CD4-positive, alpha-beta T cell (primary cell): ENCODE results near the gene MINDY1. TPM values are rescaled to one million over a fixed set of nuclear protein-coding genes. Genes with fewer than 3 reads are reported as not detected.

Source experiments
- ATAC-seq: fragments of 200-7000 bp; cut with Tn5 transposase; one replicate; pipeline ENCODE4 v1.10.0; 2022; ENCODE audit warnings: mild to moderate bottlenecking; ENCODE audit not compliant: poor library complexity
- CTCF ChIA-PET: fragments of 350-600 bp; sonication (Branson Sonifier 250); formaldehyde crosslinking; loops from one replicate; lab custom pipeline; 2021; ENCODE audit warnings: antibody characterized with exemption, inconsistent platforms; lab: Charles Lee
- POLR2A ChIA-PET: fragments of 350-600 bp; sonication (Branson Sonifier 250); formaldehyde crosslinking; loops from one replicate; lab custom pipeline; 2021; ENCODE audit warnings: antibody characterized with exemption, inconsistent platforms; lab: Charles Lee
- DNase-seq, 14 experiments: peaks; one replicate each; pipeline ENCODE4 v3.0.0-alpha.2; 2013 to 2020; ENCODE audit warnings: mixed read lengths in 2 of 14
- H3K27ac ChIP-seq, 2 donors: one replicate each; pipeline versions ENCODE4 v1.5.1 to v1.7.0; 2013; ENCODE audit warnings: low read length in 2 of 2, low read depth in 1 of 2, mild to moderate bottlenecking in 1 of 2
- H3K27me3 ChIP-seq, 2 experiments: 1 replicate in 1 of 2; 2 replicates in 1 of 2; pipeline versions ENCODE4 v1.6.1 to v1.7.0; 2013; ENCODE audit warnings: low read length in 2 of 2, control low read depth in 1 of 2, mild to moderate bottlenecking in 1 of 2, moderate library complexity in 1 of 2; ENCODE audit not compliant: insufficient read depth in 2 of 2, control insufficient read depth in 1 of 2
- H3K36me3 ChIP-seq: one replicate; pipeline ENCODE4 v1.6.1; 2013; ENCODE audit warnings: low read length, control low read depth; ENCODE audit not compliant: insufficient read depth
- H3K4me1 ChIP-seq: one replicate; pipeline ENCODE4 v1.6.1; 2013; ENCODE audit warnings: low read length, control low read depth; ENCODE audit not compliant: insufficient read depth
- H3K4me3 ChIP-seq: one replicate; pipeline ENCODE4 v1.5.1; 2013; ENCODE audit warnings: mild to moderate bottlenecking, low read length, moderate library complexity
- H3K9me3 ChIP-seq, 2 experiments: 1 replicate in 1 of 2; 2 replicates in 1 of 2; pipeline versions ENCODE4 v1.6.1 to v1.7.0; 2013; ENCODE audit warnings: low read length in 2 of 2, mild to moderate bottlenecking in 2 of 2, control low read depth in 1 of 2, moderate library complexity in 1 of 2; ENCODE audit not compliant: control insufficient read depth in 1 of 2, insufficient read depth in 1 of 2
- H3K27ac Mint-ChIP-seq: one replicate; pipeline ENCODE4 v1.8.0; 2020; ENCODE audit warnings: mixed read lengths
- H3K27me3 Mint-ChIP-seq: one replicate; pipeline ENCODE4 v1.8.0; 2021; ENCODE audit warnings: mixed read lengths
- H3K36me3 Mint-ChIP-seq: one replicate; pipeline ENCODE4 v1.8.0; 2021; ENCODE audit warnings: low read depth, mixed read lengths
- H3K4me1 Mint-ChIP-seq: one replicate; pipeline ENCODE4 v1.8.0; 2021; ENCODE audit warnings: low read depth, mixed read lengths
- H3K4me3 Mint-ChIP-seq: one replicate; pipeline ENCODE4 v1.8.0; 2020; ENCODE audit warnings: mild to moderate bottlenecking, mixed read lengths
- H3K9me3 Mint-ChIP-seq: one replicate; pipeline ENCODE4 v1.8.0; 2020; ENCODE audit warnings: mixed read lengths
- intact Hi-C, 2 experiments: fragments of 100-400 bp; cut with DNase I in 1 of 2; cut with micrococcal nuclease in 1 of 2; formaldehyde crosslinking; loops; one replicate each; pipeline versions ENCODE4 v1.15.1 to v1.9.0; 2023 to 2025; cut with DNase I, micrococcal nuclease
- total RNA-seq, 174 experiments: library from RNA in 2 of 174; stranded (reverse) in 2 of 174; gene quantifications; one replicate each; pipeline ENCODE4 v1.2.3 and lab custom pipeline; 2021 to 2026
- TF ChIP-seq, protein P1 (sequence below): fragments of 200-600 bp; IDR thresholded peaks from one replicate; pipeline ENCODE4 v1.8.0; 2022; ENCODE audit warnings: antibody characterized with exemption, mild to moderate bottlenecking

The MINDY1 gene
- total RNA-seq, 2 experiments from 2014 or later, result 7.8 to 9.2 TPM

DNA sequence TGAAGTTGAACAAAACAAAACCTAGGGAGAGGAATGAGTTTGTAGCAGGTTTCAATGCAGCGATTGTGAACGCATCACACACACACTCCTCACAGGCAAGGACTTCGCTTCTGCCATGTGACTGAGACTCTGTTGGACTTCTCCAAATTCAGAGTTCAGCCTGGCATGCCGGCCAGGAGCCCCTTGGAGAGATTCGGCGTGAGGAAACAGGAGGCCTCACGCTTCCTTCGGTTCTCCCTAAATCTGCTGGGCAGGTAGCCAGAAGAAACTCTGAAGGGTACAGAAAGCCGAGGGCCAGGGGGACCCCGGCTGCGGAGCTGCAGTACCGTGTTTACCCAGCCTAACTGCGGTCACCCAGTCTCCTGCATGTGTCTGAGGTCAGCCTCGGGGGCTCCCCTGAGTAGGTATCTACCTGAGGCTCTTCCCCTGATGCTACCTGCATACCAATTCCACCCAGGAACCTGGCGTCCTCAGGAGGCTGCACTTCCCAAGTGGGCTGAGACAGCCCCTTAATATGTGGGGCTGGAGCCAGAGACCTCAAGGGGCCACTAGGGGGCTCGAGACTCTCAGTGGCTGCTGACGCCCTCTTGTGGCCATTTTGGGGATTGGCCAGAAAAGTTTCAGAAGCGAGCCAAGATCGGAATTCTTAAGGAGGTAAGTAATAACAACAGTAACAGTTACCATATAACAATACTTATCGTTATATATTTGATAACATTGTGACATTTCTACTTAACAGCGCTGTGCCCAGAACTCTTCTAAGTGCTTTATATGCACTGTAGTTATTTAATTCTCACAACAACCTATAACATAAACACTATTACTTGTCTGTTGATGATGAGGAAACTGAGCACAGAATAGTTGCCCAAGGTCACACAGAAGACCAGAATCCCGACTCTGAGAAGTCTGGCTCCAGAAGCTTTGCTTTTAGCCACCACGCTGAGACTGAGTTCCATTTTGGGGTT is 27.3 kb downstream of the MINDY1 start:
- H3K27me3 ChIP-seq, result no peaks in the 10 kb centered on the region
- CTCF ChIA-PET, result interaction anchor here (0.6 to 2.2 kb wide), 9 partner anchors 9 to 214 kb away, joined by 3 to 15 read pairs (median 4); partner anchors contain the start of genes CTSS and MINDY1
- H3K4me3 ChIP-seq, result peak overlapping the region; percentile 41
- DNase-seq, result peak; percentile 81 to 94 (median 88)
- POLR2A ChIA-PET, result interaction anchor here (1.2 kb wide), 2 partner anchors 10 to 17 kb away, joined by 3 read pairs; no protein-coding TSS in a partner anchor
- TF ChIP-seq, protein P1, sequence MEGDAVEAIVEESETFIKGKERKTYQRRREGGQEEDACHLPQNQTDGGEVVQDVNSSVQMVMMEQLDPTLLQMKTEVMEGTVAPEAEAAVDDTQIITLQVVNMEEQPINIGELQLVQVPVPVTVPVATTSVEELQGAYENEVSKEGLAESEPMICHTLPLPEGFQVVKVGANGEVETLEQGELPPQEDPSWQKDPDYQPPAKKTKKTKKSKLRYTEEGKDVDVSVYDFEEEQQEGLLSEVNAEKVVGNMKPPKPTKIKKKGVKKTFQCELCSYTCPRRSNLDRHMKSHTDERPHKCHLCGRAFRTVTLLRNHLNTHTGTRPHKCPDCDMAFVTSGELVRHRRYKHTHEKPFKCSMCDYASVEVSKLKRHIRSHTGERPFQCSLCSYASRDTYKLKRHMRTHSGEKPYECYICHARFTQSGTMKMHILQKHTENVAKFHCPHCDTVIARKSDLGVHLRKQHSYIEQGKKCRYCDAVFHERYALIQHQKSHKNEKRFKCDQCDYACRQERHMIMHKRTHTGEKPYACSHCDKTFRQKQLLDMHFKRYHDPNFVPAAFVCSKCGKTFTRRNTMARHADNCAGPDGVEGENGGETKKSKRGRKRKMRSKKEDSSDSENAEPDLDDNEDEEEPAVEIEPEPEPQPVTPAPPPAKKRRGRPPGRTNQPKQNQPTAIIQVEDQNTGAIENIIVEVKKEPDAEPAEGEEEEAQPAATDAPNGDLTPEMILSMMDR, result peak; percentile 100
- H3K9me3 ChIP-seq, result no peaks in the 10 kb centered on the region
- no peaks in the 10 kb centered on the region for H3K27me3 Mint-ChIP-seq
- H3K4me3 Mint-ChIP-seq, result peak overlapping the region; percentile 75
- H3K36me3 Mint-ChIP-seq, result no peaks in the 10 kb centered on the region
- peak overlapping the region; percentile 59 for H3K27ac Mint-ChIP-seq
- H3K36me3 ChIP-seq, result no peaks in the 10 kb centered on the region
- no peaks in the 10 kb centered on the region for H3K9me3 Mint-ChIP-seq
- peaks cover 40% of the 10 kb centered on the region for H3K4me1 Mint-ChIP-seq
- peaks cover 45% of the 10 kb centered on the region for H3K4me1 ChIP-seq
- peak; percentile 55 for ATAC-seq
- H3K27ac ChIP-seq, result no peak overlapping the region
- intact Hi-C loops, result loop anchor here (1.0 to 10.0 kb wide), 5 partner anchors 21 to 725 kb away; partner anchors contain the start of genes TNFAIP8L2 (in 2 of the 2), CA14 (in 1 of the 2) and PRUNE1 (in 1 of the 2)

DNA sequence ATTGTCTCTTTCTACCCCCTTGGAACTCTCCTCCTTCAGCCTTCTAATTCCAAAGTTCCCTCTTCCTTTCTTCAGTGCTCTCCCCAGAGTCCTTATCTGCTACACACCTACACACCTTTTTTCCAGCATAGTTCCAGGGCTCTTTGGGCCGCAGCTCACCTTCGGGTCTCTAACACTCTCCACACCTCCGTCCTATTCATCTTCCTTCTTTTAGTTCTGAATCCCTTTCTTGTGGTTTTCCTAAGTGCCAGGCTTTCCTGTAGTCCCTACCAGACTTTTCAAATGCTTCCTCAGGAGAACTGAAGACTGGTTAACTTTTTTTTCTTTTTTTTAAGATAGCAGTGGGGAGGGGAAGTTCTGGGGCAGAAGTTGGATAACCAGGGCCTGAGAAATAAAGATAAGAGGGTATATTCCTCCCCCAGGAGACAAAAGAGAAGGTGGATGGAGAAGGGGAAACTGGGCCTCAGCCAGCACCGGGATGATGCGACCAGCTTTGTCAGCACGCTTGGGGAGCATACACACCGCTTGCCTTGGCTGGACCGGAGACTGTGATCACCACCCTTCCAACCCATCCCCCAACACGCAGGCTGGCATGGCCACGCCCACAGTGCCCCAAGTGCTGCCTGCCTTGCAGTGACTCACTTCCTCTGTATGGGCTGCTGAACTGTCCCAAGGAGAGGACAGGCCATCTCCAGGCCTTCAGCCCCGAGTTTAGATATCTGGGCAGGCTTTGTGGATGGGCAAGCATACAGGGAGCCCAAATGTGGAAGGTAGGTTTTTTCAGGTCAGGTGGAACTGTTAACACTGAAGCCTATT is 29.6 kb downstream of the MINDY1 start:
- Mint-ChIP-seq H3K4me3 (peak overlapping the region; percentile 91), H3K4me1 (peaks cover 57% of the 10 kb centered on the region), H3K27me3 (no peaks in the 10 kb centered on the region), H3K9me3 (no peaks in the 10 kb centered on the region), H3K27ac (peak overlapping the region; percentile 83), H3K36me3 (peaks cover 9% of the 10 kb centered on the region)
- intact Hi-C loops, result loop anchor here (10.0 kb wide), 2 partner anchors 512 to 722 kb away; partner anchors contain the start of gene CA14 (in 1 of the 2)
- Histone ChIP-seq H3K27ac (peak overlapping the region in 1 of 2 donors; percentile 55), H3K4me3 (peak overlapping the region; percentile 14), H3K36me3 (no peaks in the 10 kb centered on the region), H3K27me3 (no peaks in the 10 kb centered on the region), H3K9me3 (no peaks in the 10 kb centered on the region), H3K4me1 (peaks cover 64% of the 10 kb centered on the region)
- DNase-seq, result peak; percentile 41 to 89 (median 70)
- ATAC-seq, result peak; percentile 18
- ChIA-PET POLR2A (interaction anchor here (0.7 to 1.5 kb wide), 3 partner anchors 14 to 416 kb away, joined by 3 read pairs; partner anchors contain the start of gene MINDY1), CTCF (interaction anchor here (0.5 kb wide), 1 partner anchor 389 kb away, joined by 3 read pairs; no protein-coding TSS in a partner anchor)
- TF ChIP-seq, protein P1, result no peak

DNA sequence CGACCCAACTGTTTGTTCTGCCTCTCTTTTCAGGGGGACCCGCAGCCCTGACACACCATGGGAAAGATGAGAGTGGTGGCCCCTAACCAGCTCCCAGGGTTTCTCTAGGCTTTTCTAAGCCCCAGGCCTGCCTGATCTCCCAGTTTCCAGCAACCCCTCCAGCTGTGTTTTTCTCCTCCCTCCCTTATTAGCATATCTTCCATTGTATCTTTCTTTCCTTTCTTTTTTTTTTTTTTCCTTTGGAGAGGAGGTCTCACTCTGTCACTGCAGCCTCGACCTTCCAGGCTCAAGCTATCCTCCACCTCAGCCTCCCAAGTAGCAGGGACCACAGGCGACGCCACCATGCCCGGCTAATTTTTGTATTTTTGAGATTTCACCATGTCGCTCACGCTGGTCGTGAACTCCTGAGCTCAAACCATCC is 30.3 kb downstream of the MINDY1 start:
- H3K27ac ChIP-seq, result no peak overlapping the region
- H3K4me3 ChIP-seq, result no peak overlapping the region
- ChIA-PET CTCF (no interaction called here), POLR2A (interaction anchor here (0.7 to 2.3 kb wide), 5 partner anchors 13 to 1089 kb away, joined by 3 to 5 read pairs (median 3); partner anchors contain the start of genes ENSA and MINDY1)
- ATAC-seq (no peak), DNase-seq (no peak)
- no peaks in the 10 kb centered on the region for H3K27me3 ChIP-seq
- no peaks in the 10 kb centered on the region for H3K9me3 Mint-ChIP-seq
- H3K9me3 ChIP-seq, result no peaks in the 10 kb centered on the region
- peak overlapping the region; percentile 91 for H3K4me3 Mint-ChIP-seq
- intact Hi-C loops, result loop anchor here (10.0 kb wide), 2 partner anchors 512 to 722 kb away; partner anchors contain the start of gene CA14 (in 1 of the 2)
- peaks cover 64% of the 10 kb centered on the region for H3K4me1 Mint-ChIP-seq
- H3K36me3 Mint-ChIP-seq, result peaks cover 9% of the 10 kb centered on the region
- H3K27me3 Mint-ChIP-seq, result no peaks in the 10 kb centered on the region
- H3K27ac Mint-ChIP-seq, result peak overlapping the region; percentile 83
- TF ChIP-seq, protein P1, result no peak
- peaks cover 71% of the 10 kb centered on the region for H3K4me1 ChIP-seq
- H3K36me3 ChIP-seq, result no peaks in the 10 kb centered on the region
